Left colon (tissue), 2 donors: ENCODE data around the gene PCDHA9. TPM values are rescaled to one million over a fixed set of nuclear protein-coding genes. Genes with fewer than 3 reads are reported as not detected.
"Not testable (repeated sequence)": the region's sequence is repeated elsewhere in the genome, so short reads cannot be mapped to it uniquely, and the experiment has no call there.

Experiments
- ATAC-seq: fragments of 200-7000 bp; cut with Tn5 transposase; one replicate; pipeline ENCODE4 v1.9.1; 2020; ENCODE audit warnings: mild to moderate bottlenecking, moderate library complexity
- DNase-seq, 2 donors: peaks; one replicate each; pipeline ENCODE4 v3.0.0-alpha.2; 2020
- intact Hi-C, 2 donors: fragments of 100-400 bp; cut with DNase I in 1 of 2; cut with micrococcal nuclease in 1 of 2; formaldehyde crosslinking; loops; one replicate each; pipeline versions ENCODE4 v1.11.2 to v1.14.0; 2022; cut with DNase I, micrococcal nuclease
- total RNA-seq, 2 donors: library from RNA; stranded (reverse); fragmentation: NEBNext Ultra II Directional; extraction: Animal tissue kit (Norgen Biotek cat#: 25700); gene quantifications; one replicate each; pipeline ENCODE4 v1.2.1, GENCODE V29; 2021
- donor health status: DM: no; HTN: no; CAD: no.
- donor health status: DM: yes; HTN: yes; CAD: no.

PCDHA9 gene
- total RNA-seq, 2 donors from 2014 or later = 0.08 to 0.15 TPM

DNA sequence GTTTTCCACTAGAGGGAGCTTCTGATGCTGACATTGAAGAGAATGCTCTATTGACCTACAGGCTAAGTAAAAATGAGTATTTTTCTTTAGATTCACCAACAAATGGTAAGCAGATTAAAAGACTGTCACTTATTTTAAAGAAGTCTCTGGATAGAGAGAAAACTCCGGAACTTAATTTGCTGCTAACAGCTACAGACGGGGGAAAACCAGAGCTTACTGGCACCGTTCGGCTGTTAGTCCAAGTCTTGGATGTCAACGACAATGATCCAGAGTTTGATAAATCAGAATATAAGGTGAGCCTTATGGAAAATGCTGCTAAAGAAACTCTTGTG is 21.3 kb downstream of the PCDHA9 start:
- intact Hi-C loops = no loop called here
- ATAC-seq = no peak
- no peak for DNase-seq

DNA sequence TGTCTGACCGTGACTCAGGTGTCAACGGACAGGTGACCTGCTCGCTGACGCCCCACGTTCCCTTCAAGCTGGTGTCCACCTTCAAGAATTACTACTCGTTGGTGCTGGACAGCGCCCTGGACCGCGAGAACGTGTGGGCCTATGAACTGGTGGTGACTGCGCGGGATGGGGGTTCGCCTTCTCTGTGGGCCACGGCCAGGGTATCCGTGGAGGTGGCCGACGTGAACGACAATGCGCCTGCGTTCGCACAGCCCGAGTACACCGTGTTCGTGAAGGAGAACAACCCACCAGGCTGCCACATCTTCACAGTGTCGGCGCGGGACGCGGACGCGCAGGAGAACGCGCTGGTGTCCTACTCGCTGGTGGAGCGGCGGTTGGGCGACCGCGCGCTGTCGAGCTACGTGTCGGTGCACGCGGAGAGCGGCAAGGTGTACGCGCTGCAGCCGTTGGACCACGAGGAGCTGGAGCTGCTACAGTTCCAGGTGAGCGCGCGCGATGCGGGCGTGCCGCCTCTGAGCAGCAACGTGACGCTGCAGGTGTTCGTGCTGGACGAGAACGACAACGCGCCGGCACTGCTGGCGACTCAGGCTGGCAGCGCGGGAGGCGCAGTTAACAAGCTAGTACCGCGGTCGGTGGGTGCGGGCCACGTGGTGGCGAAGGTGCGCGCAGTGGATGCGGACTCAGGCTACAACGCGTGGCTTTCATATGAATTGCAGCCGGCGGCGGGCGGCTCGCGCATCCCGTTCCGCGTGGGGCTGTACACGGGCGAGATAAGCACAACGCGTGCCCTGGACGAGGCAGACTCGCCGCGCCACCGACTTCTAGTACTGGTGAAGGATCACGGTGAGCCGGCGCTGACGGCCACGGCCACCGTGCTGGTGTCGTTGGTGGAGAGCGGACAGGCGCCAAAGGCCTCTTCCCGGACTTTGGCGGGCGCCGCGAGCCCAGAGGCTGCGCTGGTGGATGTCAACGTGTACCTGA is 22.3 kb downstream of the PCDHA9 start:
- intact Hi-C loops = no loop called here
- no peak for DNase-seq
- ATAC-seq = no peak

DNA sequence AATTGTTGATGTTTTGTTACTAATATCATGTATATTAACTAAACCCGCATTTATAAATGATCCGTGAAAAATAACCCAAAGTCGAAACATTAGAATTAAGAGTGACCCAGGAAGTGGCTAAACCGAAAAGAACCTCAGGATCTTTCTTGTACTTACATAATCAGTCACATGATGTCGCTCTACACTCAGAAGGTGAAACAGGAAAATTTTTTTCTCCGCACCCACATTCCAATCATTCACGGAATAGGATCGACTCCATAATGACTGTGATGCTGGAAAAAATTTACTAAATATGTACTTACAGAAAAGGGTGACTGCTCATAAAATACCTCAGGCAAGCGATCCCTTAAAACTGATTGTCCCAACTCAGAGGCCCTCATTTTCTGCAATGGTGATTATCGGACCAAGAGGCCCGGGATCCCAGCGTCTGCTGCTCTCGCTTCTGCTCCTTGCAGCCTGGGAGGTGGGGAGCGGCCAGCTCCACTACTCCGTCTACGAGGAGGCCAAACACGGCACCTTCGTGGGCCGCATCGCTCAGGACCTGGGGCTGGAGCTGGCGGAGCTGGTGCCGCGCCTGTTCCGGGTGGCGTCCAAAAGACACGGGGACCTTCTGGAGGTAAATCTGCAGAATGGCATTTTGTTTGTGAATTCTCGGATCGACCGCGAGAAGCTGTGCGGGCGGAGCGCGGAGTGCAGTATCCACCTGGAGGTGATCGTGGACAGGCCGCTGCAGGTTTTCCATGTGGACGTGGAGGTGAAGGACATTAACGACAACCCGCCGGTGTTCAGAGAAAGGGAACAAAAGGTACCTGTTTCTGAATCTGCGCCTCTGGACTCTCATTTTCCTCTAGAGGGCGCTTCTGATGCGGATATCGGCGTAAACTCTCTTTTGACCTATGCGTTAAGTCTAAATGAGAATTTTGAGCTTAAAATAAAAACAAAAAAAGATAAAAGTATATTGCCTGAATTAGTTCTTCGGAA is 27.2 kb downstream of the PCDHA9 start, which contains the start of gene PCDHA12:
TSS of gene PCDHA12 (plus strand) at position 224 of the 981 bp plus-strand sequence. CDS start at position 389, 165 bp downstream.
- ATAC-seq (no peak), DNase-seq (no peak)
- intact Hi-C loops = no loop called here

- intact Hi-C loops, ATAC-seq: not testable (repeated sequence)
Observed at GRCh38 chr5:140876541-140877261, 28.5 kb downstream of the PCDHA9 start.

DNA sequence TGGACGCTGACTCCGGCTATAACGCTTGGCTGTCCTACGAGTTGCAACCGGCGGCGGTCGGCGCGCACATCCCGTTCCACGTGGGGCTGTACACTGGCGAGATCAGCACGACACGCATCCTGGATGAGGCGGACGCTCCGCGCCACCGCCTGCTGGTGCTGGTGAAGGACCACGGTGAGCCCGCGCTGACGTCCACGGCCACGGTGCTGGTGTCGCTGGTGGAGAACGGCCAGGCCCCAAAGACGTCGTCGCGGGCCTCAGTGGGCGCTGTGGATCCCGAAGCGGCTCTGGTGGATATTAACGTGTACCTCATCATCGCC is 29.0 kb downstream of the PCDHA9 start:
- intact Hi-C loops = no loop called here
- DNase-seq (no peak), ATAC-seq (no peak)

More at GRCh38 chr5:140876541-140877261, 28.5 kb downstream of the PCDHA9 start:
- DNase-seq = not testable (repeated sequence)

DNA sequence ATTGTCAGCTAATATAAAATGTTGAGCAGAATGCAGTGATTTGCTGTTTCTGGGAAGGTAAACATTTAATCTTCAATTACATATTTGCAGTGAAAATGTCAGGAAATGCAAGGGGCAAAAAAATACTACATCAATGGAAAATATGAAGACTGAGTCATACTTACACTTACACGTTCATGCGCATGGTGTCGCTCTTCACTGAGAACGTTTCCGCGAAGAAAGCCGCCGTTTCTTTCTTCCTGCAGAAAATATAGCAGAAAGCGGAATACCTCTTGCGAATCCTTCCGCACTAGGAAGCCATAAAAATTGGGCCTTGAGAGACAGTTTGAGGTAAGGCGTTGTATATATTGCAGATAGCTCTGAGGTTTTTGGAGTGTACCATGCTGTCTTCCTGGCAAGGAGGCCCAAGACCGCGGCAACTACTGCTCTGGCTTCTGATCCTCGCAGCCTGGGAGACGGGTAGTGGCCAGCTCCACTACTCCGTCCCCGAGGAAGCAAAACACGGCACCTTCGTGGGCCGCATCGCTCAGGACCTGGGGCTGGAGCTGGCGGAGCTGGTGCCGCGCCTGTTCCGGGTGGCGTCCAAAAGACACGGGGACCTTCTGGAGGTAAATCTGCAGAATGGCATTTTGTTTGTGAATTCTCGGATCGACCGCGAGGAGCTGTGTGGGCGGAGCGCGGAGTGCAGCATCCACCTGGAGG is 33.9 kb downstream of the PCDHA9 start, which contains the start of gene PCDHA13:
TSS of gene PCDHA13 (plus strand) at position 236 of the 702 bp plus-strand sequence. CDS start at position 381, 145 bp downstream.
- DNase-seq = no peak
- ATAC-seq = no peak
- intact Hi-C loops = no loop called here

DNA sequence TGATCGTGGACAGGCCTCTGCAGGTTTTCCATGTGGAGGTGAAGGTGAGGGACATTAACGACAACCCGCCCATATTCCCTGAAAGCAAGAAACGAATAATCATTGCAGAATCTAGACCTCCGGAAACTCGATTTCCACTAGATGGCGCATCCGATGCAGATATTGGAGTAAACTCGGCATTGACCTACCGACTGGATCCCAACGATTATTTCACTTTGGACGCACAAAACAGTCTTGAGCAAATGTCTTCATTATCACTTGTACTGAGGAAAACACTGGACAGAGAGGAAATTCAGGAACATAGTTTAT is 34.4 kb downstream of the PCDHA9 start:
- intact Hi-C loops = no loop called here
- ATAC-seq (no peak), DNase-seq (no peak)

GRCh38 chr5:140883373-140883772 is 35.2 kb downstream of the PCDHA9 start:
- intact Hi-C loops = no loop called here
- ATAC-seq = no peak
- DNase-seq = no peak

DNA sequence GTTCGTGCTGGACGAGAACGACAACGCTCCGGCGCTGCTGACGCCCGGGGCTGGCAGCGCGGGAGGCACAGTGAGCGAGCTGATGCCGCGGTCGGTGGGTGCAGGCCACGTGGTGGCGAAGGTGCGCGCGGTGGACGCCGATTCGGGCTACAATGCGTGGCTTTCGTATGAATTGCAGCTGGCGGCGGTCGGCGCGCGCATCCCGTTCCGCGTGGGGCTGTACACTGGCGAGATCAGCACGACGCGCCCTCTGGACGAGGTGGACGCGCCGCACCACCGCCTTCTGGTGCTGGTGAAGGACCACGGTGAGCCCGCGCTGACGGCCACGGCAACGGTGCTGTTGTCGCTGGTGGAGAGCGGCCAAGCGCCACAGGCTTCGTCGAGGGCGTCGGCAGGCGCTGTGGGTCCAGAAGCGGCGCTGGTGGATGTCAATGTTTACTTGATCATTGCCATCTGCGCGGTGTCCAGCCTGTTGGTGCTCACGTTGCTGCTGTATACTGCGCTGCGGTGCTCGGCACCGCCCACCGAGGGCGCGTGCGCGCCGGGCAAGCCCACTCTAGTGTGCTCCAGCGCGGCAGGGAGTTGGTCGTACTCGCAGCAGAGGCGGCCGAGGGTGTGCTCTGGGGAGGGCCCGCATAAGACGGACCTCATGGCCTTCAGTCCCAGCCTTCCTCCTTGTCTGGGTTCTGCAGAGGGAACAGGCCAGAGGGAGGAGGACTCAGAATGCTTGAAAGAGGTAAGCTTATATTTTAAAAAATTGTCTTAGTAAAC is 35.9 kb downstream of the PCDHA9 start:
- DNase-seq (no peak), ATAC-seq (no peak)
- intact Hi-C loops = no loop called here

Other genes starting within 250 kb of the PCDHA9 start
- gene CD14, start 215.2 kb upstream of the PCDHA9 start, total RNA-seq = 10 to 100 TPM; 35.5 to 65.7 TPM
- gene TMCO6, start 208.9 kb upstream of the PCDHA9 start, total RNA-seq = 10 to 100 TPM; 11.4 to 16.1 TPM
- gene NDUFA2, start 200.8 kb upstream of the PCDHA9 start, total RNA-seq = 10 to 100 TPM; 88.1 to 89.3 TPM
- 10 to 100 TPM; 60.4 to 77.4 TPM for gene IK, start 200.6 kb upstream of the PCDHA9 start, total RNA-seq
- 10 to 100 TPM; 38.2 to 46.3 TPM for gene WDR55, start 183.5 kb upstream of the PCDHA9 start, total RNA-seq
- 1 to 10 TPM in 1 of 2 donors, under 1 TPM in 1; 0.78 to 1.0 TPM for gene DND1, start 174.8 kb upstream of the PCDHA9 start, total RNA-seq
- gene HARS1, start 157.0 kb upstream of the PCDHA9 start, total RNA-seq = 10 to 100 TPM; 48.6 to 53.7 TPM
- gene HARS2, start 156.9 kb upstream of the PCDHA9 start, total RNA-seq = 10 to 100 TPM; 37.6 to 38.9 TPM
- gene ZMAT2, start 147.9 kb upstream of the PCDHA9 start, total RNA-seq = 10 to 100 TPM; 41.4 to 49.9 TPM
- not detected for gene PCDHA1, start 62.2 kb upstream of the PCDHA9 start, total RNA-seq
- not detected for gene PCDHA2, start 53.5 kb upstream of the PCDHA9 start, total RNA-seq
- gene PCDHA3, start 47.3 kb upstream of the PCDHA9 start, total RNA-seq = under 1 TPM; 0.06 to 0.28 TPM
- 1 to 10 TPM in 1 of 2 donors, under 1 TPM in 1; 0.39 to 1.1 TPM for gene PCDHA4, start 41.3 kb upstream of the PCDHA9 start, total RNA-seq
- gene PCDHA5, start 26.8 kb upstream of the PCDHA9 start, total RNA-seq = under 1 TPM; 0.06 to 0.09 TPM
- gene PCDHA6, start 20.4 kb upstream of the PCDHA9 start, total RNA-seq = under 1 TPM; 0.22 to 0.31 TPM
- gene PCDHA7, start 14.1 kb upstream of the PCDHA9 start, total RNA-seq = under 1 TPM; 0.17 to 0.27 TPM
- not detected for gene PCDHA8, start 7.2 kb upstream of the PCDHA9 start, total RNA-seq
- gene PCDHA10, start 7.5 kb downstream of the PCDHA9 start, total RNA-seq = under 1 TPM; 0.20 to 0.24 TPM
- gene PCDHA11, start 20.6 kb downstream of the PCDHA9 start, total RNA-seq = under 1 TPM; 0.08 to 0.09 TPM
- under 1 TPM; 0.08 to 0.18 TPM for gene PCDHA12, start 26.9 kb downstream of the PCDHA9 start, total RNA-seq
- under 1 TPM in 1 of 2 donors, not detected in 1; 0.12 TPM for gene PCDHA13, start 33.7 kb downstream of the PCDHA9 start, total RNA-seq
- gene PCDHAC1, start 77.9 kb downstream of the PCDHA9 start, total RNA-seq = under 1 TPM; 0.15 to 0.28 TPM
- gene PCDHAC2, start 118.1 kb downstream of the PCDHA9 start, total RNA-seq = under 1 TPM; 0.47 to 0.58 TPM
- gene PCDHB1, start 203.0 kb downstream of the PCDHA9 start, total RNA-seq = not detected
- gene PCDHB2, start 246.2 kb downstream of the PCDHA9 start, total RNA-seq = 1 to 10 TPM; 1.1 to 1.2 TPM